Lung (tissue), 13 donors: Measurements from ENCODE around the gene EPM2A. TPM values are rescaled to one million over a fixed set of nuclear protein-coding genes. Genes with fewer than 3 reads are reported as not detected.

Experiments used
- ATAC-seq: fragments of 200-7000 bp; cut with Tn5 transposase; one replicate; pipeline ENCODE4 v1.9.1; 2020; ENCODE audit warnings: moderate number of reproducible peaks; ENCODE audit not compliant: insufficient read depth, low FRiP score
- DNase-seq, 3 donors: peaks; one replicate each; pipeline ENCODE4 v3.0.0-alpha.2; 2013 to 2017
- H3K27ac ChIP-seq, 2 donors: one replicate each; pipeline ENCODE4 v1.5.1; 2013; ENCODE audit warnings: mild to moderate bottlenecking in 2 of 2, moderate library complexity in 2 of 2, control low read depth in 1 of 2, inconsistent platforms in 1 of 2, low read depth in 1 of 2, low read length in 1 of 2
- H3K27me3 ChIP-seq, 3 donors: one replicate each; pipeline ENCODE4 v1.5.1; 2013; ENCODE audit warnings: low read length in 2 of 3; ENCODE audit not compliant: control insufficient read depth in 3 of 3, insufficient read depth in 3 of 3
- H3K36me3 ChIP-seq, 4 donors: one replicate each; pipeline ENCODE4 v1.5.1; 2013; ENCODE audit warnings: low read length in 4 of 4, mild to moderate bottlenecking in 1 of 4, moderate library complexity in 1 of 4; ENCODE audit not compliant: control insufficient read depth in 4 of 4, insufficient read depth in 4 of 4
- H3K4me1 ChIP-seq, 5 donors: one replicate each; pipeline ENCODE4 v1.5.1; 2013; ENCODE audit warnings: low read length in 5 of 5, mild to moderate bottlenecking in 2 of 5, moderate library complexity in 1 of 5; ENCODE audit not compliant: control insufficient read depth in 5 of 5, insufficient read depth in 5 of 5
- H3K4me3 ChIP-seq: one replicate; pipeline ENCODE4 v1.5.1; 2013; ENCODE audit warnings: mild to moderate bottlenecking, control low read depth, moderate library complexity
- H3K9ac ChIP-seq, 2 donors: one replicate each; pipeline ENCODE4 v1.5.1; 2013; ENCODE audit warnings: low read length in 2 of 2, control low read depth in 1 of 2; ENCODE audit not compliant: insufficient read depth in 1 of 2
- H3K9me3 ChIP-seq, 4 donors: one replicate each; pipeline ENCODE4 v1.5.1; 2013; ENCODE audit warnings: low read length in 3 of 4, mild to moderate bottlenecking in 1 of 4, moderate library complexity in 1 of 4; ENCODE audit not compliant: control insufficient read depth in 4 of 4, insufficient read depth in 3 of 4
- WGBS, 2 donors: extraction: QIAGEN DNeasy Blood & Tissue Kit; methylation state at CpG; one replicate each; pipeline ENCODE4 v1.1.7; 2013; 5-methylcytosine and 5-hydroxymethylcytosine counted together
- polyA plus RNA-seq, 2 donors: library from polyadenylated mRNA; stranded (reverse); fragments of 200-250 nt; gene quantifications; one replicate each; pipeline ENCODE4 v1.2.1, GENCODE V29; 2013
- small RNA-seq: library from RNA; depleted of rRNA; stranded (forward); fragments of <200 nt; gene quantifications from one replicate; pipeline ENCODE3, GENCODE V24; 2014; ENCODE audit warnings: low replicate concordance
- total RNA-seq, 2 donors: library from RNA; depleted of rRNA in 1 of 2; stranded (reverse); fragments of >200 nt in 1 of 2; gene quantifications; one replicate each; pipeline ENCODE4 v1.2.1, GENCODE V29; 2014 to 2021
- TF ChIP-seq, protein P1 (sequence below): IDR thresholded peaks from 2 replicates; pipeline ENCODE4 v1.5.1; 2012; ENCODE audit warnings: mild to moderate bottlenecking; ENCODE audit errors: control extremely low read depth, extremely low read depth
- donor health status: control.
- donor health status: control.
- donor health status: Bipolar disorder and iron deficiency.
- donor health status: healthy.
- donor health status: DM: yes; HTN: yes; CAD: no.

EPM2A gene
- total and polyA plus RNA-seq, 4 donors: 2.8 to 13.3 (median 5.0) TPM

DNA sequence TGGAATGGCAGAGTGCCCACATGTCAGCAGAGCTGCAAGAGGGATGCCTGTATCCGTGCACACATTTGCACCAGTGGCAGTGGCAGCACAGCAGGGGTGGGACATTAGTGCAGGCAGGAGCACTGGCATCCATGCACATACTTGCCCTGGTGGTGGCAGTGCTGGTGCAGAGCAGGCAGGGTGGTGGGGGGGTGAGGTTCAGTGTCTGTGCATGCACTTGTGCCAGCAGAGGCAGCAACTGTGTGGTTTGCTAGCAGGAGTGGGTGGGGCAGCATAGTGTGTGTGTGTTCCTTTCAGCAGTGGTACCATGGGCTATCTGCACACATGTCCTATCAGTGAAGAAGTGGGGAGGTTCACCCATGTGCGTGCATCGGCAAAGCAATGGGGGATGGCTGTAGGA, 151.6 kb downstream of the EPM2A start:
- peaks cover 0 to 4% (median 0%) of the 10 kb centered on the region in 5 donors for H3K4me1 ChIP-seq
- no peak overlapping the region for H3K27ac ChIP-seq
- H3K36me3 ChIP-seq: no peaks in the 10 kb centered on the region
- DNase-seq (no peak), ATAC-seq (no peak)
- H3K27me3 ChIP-seq: no peaks in the 10 kb centered on the region
- no peak overlapping the region for H3K4me3 ChIP-seq
- TF ChIP-seq, protein P1, sequence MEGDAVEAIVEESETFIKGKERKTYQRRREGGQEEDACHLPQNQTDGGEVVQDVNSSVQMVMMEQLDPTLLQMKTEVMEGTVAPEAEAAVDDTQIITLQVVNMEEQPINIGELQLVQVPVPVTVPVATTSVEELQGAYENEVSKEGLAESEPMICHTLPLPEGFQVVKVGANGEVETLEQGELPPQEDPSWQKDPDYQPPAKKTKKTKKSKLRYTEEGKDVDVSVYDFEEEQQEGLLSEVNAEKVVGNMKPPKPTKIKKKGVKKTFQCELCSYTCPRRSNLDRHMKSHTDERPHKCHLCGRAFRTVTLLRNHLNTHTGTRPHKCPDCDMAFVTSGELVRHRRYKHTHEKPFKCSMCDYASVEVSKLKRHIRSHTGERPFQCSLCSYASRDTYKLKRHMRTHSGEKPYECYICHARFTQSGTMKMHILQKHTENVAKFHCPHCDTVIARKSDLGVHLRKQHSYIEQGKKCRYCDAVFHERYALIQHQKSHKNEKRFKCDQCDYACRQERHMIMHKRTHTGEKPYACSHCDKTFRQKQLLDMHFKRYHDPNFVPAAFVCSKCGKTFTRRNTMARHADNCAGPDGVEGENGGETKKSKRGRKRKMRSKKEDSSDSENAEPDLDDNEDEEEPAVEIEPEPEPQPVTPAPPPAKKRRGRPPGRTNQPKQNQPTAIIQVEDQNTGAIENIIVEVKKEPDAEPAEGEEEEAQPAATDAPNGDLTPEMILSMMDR: no peak
- H3K9ac ChIP-seq: no peak overlapping the region
- WGBS, 2 donors: 61 to 90% methylated on average over 3 of the region's 3 CpGs
- H3K9me3 ChIP-seq: peaks cover 0 to 12% (median 0%) of the 10 kb centered on the region in 4 donors

Small RNA genes lying within 50 kb of the gene (small RNA-seq; reads per million reads assigned to genes)
- gene AL023806.2: not detected

Other genes starting within 250 kb of the EPM2A start
- gene FBXO30, start 79.3 kb upstream of the EPM2A start, total RNA-seq: 10 to 100 TPM in 1 of 2 donors, 1 to 10 TPM in 1; 6.8 to 16.1 TPM
- 1 to 10 TPM; 3.9 to 4.4 TPM for gene FBXO30, start 79.3 kb upstream of the EPM2A start, polyA plus RNA-seq
- 10 to 100 TPM; 15.6 to 62.5 TPM for gene SHPRH, start 228.8 kb upstream of the EPM2A start, total RNA-seq
- 1 to 10 TPM; 3.3 TPM for gene SHPRH, start 228.8 kb upstream of the EPM2A start, polyA plus RNA-seq